T-helper 2 cell treated with Interferon-gamma antibody and Interleukin-4, amounts not matched to agents 100 ng/mL and 5 ng/mL, for 36 hours (primary cell): ENCODE data around the gene TMEM132A. TPM values are rescaled to one million over a fixed set of nuclear protein-coding genes. Genes with fewer than 3 reads are reported as not detected.

Source experiments
- intact Hi-C: fragments of 100-400 bp; cut with micrococcal nuclease; formaldehyde crosslinking; loops from one replicate; pipeline ENCODE4 v1.15.1; 2023
- total RNA-seq: library from RNA; stranded (reverse); gene quantifications from 2 replicates; pipeline ENCODE4 v1.2.3, GENCODE V29; 2022

Gene TMEM132A
- total RNA-seq, 1 donor from 2014 or later: 0.30 TPM

- intact Hi-C loops: loop anchor here (5.0 to 10.0 kb wide), 2 partner anchors 208 to 506 kb away; partner anchors contain the start of gene CPSF7
Observed at GRCh38 chr11:60918939-60919265, 5.4 kb upstream of the TMEM132A start.

DNA sequence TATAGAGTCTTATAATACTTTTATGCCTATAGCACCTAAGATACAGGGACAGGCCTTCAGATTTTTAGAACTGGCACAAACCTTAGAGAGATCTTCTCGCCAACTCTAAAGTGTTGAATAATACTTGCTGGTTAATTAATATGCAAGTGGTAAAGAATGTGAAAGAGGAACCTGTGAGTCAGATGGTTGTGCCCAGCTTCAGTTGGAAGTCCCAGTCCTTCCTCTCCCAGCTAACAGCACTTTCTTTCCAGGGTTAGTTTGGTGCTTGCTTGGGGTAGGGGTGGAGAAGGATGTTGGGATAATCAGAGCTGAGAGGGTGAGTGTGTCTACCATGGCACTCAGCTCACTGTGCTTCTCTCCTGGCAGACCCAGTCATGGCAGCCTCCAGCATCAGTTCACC lies 4.9 kb upstream of the TMEM132A start:
- intact Hi-C loops: loop anchor here (5.0 to 10.0 kb wide), 2 partner anchors 208 to 505 kb away; partner anchors contain the start of gene CPSF7

DNA sequence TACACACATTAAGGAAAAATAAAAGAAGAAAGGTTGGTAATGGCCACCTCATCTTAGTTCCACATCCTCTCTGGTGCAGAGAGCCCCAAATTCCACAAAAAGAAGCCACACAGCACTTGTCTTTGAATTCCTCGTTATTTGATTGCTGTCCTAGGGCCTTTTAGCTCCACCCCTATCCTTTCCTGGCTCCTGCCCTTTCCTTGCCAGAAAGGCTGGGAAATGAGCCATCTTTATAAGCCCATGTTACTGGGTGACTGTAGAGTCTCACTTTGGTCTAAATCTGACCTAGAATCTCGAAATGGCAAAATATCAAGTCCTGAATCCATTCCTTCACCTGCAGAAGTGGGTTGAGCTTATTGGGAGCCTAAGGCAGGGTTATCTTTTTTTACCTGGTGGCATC lies 4.3 kb upstream of the TMEM132A start:
- intact Hi-C loops: loop anchor here (5.0 to 10.0 kb wide), 2 partner anchors 207 to 505 kb away; partner anchors contain the start of gene CPSF7

DNA sequence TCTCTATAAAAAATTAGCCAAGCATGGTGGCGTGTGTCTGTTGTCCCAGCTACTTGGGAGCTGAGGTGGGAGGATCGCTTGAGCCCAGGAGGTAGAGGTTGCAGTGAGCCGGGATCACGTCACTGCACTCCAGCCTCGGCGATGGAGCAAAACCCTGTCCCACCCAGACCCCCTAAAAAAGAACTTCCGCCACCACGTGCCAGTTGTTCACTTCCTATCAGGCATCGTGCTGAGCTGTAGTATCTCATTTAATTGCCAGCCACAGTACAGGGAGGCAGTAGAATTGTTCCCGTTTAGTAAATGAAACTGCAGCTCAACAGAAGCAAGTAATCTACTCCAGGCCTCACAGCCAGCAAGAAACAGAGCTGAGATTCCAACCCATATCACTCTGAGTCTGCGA lies 3.0 kb upstream of the TMEM132A start:
- intact Hi-C loops: no loop called here

DNA sequence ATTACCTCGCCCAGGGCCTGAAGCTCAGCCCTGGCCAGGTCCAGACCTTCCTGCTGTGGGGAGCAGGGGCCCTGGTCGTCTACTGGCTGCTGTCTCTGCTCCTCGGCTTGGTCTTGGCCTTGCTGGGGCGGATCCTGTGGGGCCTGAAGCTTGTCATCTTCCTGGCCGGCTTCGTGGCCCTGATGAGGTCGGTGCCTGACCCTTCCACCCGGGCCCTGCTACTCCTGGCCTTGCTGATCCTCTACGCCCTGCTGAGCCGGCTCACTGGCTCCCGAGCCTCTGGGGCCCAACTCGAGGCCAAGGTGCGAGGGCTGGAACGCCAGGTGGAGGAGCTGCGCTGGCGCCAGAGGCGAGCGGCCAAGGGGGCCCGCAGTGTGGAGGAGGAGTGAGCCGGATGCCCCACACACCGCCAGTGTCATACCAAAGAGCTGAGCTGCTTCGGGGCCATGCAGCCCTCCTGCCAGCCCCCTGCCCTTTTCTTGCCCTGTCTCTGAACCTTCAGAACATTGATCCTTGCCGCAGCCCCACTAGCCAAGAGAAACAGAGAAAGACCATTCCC lies 2.4 kb upstream of the TMEM132A start:
- intact Hi-C loops: no loop called here

DNA sequence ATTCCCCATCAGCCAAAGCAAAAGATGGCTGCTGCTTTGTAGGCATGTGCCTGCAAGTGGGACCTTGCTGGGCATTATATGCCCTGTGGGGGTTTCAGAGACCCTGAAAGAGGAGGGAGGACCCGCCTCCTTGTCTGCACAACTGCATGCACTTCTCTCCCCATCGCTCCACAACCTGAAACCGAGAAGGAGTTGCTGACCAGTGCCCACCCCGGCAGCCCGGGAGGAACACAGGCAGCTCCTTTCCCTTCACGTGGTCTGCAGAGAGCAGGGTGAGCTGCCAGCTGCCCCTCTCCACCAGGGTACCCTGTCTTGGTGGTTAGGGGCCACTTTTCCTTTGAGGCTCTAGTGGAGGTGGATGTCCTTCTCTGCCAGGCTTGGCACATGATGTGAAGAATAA lies 1.4 kb upstream of the TMEM132A start:
- intact Hi-C loops: no loop called here

GRCh38 chr11:60923326-60923725 lies 934 bp upstream of the TMEM132A start:
- intact Hi-C loops: no loop called here

DNA sequence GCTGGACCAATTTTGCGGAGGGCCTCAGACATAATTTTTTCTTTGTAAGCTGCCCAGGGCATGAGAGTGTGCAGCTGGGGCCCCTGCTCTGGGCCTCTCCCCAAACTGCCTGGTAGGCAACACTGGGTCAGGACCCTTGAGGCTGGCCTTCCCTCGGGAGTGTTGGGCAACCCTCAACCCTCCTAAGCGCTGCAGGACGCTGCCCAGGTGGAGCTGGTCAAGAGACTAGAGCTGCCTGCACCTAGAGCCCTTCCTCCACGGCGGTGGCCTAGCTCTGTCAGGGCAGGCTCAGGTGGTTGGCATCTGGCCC lies 505 bp upstream of the TMEM132A start:
- intact Hi-C loops: no loop called here

DNA sequence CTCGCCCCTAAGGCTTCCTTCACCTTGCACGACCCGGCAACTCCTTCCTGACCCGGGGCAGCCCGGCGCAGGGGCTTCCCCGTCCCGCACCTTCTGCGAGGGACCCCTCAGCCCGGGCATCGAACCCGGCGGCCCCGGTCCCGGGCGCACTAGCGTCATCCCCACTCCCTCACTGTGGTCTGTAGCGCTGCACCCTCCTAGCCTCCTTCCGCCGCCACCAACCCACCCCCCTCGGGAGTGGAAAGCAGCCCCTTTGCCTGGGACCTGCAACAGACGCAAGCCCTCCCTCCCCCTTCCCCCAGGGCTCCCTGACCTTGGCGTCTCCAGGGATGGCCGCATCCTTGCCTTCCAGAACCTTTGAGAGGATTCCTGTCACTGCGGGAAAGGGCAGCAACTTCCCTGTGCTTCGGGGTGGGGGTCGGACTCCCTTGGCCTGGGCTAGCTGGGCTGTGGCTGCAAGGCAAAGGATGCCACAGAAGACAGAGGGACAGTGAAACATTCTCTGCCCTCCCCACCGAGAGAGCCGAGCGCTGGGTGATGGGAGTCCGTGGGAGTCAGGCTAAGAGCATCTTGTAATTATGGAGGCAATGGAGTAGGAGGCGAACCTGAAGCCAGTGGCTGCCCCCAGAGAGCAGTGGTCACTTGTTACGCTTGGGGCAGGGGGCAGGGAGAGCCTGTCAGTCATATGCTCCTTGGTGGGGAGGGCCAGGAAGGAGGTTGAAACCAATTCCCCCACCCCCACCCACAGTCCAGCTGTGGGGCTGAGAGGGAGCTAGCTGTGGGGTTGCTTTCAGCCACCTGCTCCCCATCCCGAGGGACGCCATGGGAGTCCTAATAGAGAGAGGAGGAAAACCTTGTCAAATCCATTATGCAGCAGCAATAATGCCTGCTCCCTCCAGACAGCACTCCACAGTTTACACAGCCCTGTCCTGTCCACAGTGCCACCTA lies 920 bp downstream of the TMEM132A start:
- intact Hi-C loops: no loop called here

- intact Hi-C loops: no loop called here
Observed at GRCh38 chr11:60925868-60926267, 1.6 kb downstream of the TMEM132A start.

DNA sequence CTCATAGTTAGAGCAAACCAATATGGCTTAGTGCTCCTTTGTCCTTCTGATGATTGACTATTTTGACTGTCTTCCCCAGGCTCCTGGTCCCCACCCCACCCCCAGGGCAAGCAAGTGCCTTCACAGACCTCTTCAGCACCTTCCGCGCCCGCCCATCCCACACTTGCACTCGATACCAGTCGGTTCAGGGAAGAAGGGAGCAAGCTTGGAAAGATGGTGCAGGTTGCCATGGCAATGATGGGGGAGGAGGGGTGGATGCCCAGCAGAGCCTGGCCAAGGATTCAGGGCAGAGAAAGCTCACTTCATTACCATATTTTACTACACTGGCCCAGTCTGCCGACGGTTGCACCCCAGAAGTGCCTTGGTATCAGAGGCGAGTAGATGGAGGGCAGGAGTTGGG lies 2.2 kb downstream of the TMEM132A start:
- intact Hi-C loops: no loop called here

GRCh38 chr11:60927061-60927592 lies 2.9 kb downstream of the TMEM132A start:
- intact Hi-C loops: no loop called here

- intact Hi-C loops: no loop called here
Observed at GRCh38 chr11:60927600-60927999, 3.3 kb downstream of the TMEM132A start.

GRCh38 chr11:60928563-60929001 lies 4.3 kb downstream of the TMEM132A start:
- intact Hi-C loops: no loop called here

- intact Hi-C loops: no loop called here
Observed at GRCh38 chr11:60929764-60930163, 5.5 kb downstream of the TMEM132A start.

- intact Hi-C loops: no loop called here
Observed at GRCh38 chr11:60930394-60930793, 6.1 kb downstream of the TMEM132A start.

- intact Hi-C loops: no loop called here
Observed at GRCh38 chr11:60931917-60932316, 7.7 kb downstream of the TMEM132A start.

DNA sequence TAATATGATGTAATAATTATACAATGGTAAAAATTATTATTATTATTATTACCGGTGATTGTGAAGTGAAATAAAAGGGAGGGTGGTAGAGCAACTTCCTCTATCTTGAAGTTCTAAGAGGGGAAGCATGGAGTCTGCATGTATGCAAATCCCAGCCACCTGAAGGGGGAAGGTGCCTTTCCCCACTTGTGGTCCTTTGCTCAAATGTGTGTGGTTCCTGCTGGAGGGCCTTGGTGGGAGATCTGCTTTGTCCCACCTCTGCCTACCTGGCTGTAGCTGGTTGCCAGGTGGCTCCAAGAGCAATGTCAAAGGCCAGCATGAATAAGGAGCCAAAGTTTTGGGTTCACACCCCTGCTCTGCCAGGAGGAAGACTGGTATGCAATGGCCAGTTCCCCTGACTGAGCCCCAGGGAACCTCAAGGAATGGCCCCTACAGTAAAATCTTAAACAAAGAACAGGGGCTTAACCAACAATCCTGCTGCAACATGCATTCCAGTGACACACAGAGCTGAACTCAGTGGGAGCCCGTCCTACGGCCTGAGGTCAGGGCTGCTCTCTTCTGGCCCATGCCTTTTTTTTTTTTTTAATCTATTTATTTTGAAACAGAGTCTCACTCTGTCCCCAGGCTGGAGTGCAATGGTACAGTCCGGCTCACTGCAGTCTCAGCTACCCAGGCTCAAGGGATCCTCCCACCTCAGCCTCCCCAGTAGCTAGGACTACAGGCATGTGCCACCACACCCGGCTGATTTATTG lies 8.5 kb downstream of the TMEM132A start:
- intact Hi-C loops: no loop called here

DNA sequence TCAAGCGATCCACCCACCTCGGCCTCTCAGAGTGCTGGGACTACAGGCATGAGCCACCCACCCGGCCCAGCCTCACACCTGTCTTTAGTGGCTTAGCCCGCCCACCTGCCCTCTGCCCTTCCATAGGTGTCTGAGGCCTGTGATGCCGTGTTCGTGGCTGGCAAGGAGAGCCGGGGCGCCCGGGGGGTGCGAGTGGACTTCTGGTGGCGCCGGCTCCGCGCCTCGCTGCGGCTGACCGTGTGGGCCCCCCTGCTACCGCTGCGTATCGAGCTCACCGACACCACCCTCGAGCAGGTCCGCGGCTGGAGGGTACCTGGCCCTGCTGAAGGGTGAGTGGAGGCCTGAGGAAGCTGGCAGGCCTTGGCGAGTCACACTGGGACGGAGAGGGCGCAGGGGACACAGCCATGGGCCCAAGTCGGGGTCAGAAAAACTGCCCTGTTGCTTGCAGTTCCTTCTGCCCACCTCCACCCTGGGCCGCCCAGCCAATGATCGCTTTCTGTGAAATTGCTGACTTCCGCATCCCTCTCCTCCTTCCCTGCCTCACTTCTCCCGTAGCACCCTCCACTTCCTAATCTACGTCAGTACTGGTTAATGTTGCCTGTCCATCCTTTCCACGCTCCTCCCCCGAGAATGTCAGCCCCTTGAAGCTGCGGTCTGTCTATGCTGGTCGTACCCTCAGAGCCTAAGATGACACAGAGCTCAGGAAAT lies 9.3 kb downstream of the TMEM132A start:
- intact Hi-C loops: no loop called here

DNA sequence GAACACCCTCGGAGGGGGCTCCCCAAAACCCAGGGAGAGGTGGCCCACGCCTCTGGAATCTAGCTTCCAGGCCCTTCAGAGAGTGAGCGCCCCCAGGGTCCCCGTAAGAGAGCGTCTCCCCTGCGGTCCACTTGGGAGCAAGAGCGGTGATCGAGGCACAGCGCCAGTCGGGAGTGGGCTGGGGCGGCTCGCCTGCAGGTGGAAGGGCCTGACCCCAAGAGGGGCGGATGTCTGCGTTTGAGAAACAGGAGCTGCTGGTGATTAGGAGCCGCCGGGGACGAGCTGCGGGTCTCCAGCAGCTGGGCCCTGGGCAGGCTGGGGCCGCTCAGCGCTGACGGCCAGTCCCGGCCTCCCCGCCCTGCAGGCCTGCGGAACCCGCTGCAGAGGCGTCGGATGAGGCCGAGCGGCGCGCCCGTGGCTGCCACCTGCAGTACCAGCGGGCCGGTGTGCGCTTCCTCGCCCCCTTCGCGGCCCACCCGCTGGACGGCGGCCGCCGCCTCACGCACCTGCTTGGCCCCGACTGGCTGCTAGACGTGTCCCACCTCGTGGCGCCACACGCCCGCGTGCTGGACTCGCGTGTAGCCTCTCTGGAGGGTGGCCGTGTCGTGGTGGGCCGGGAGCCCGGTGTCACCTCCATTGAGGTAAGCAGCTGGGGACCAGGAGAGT lies 10.0 kb downstream of the TMEM132A start:
- intact Hi-C loops: no loop called here
